Measurements from ENCODE around the gene RSL24D1. TPM values are rescaled to one million over a fixed set of nuclear protein-coding genes. Genes with fewer than 3 reads are reported as not detected.

RSL24D1 gene
- polyA plus RNA-seq, 1 donor: 78.8 TPM

DNA sequence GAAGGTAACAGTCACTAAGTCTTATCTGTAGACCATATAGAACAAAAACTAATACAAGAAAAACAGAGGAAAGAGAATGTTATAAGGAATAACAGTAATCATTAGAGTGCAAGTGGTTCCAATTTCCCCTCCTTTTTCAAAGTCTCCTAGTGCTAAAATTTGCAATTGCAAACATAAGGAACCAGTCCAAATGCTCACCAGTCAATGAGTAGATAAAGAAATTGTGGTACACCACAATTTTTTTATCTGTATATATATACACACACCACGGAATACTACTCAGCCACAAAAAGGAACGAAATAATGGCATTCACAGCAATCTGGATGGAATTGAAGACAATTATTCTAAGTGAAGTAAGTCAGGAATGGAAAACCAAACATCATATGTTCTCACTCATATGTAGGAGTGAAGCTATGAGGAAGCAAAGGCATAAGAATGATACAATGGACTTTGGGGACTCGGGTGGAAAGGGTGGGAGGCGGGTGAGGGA, 38.9 kb upstream of the RSL24D1 start:
- no peak for DNase-seq
- Histone ChIP-seq H3K9me3 (ENCODE audit: control insufficient read depth, low read depth, low read length) (no peaks in the 10 kb centered on the region), H3K27me3 (ENCODE audit: control insufficient read depth, insufficient read depth, low read length) (no peaks in the 10 kb centered on the region), H3K27ac (ENCODE audit: low read length) (no peak overlapping the region), H3K36me3 (ENCODE audit: control insufficient read depth, insufficient read depth, low read length) (no peaks in the 10 kb centered on the region), H3K4me3 (ENCODE audit: low read length) (no peak overlapping the region), H3K4me1 (ENCODE audit: control insufficient read depth, insufficient read depth, low read length) (no peaks in the 10 kb centered on the region)
- no CpG with 5 or more reads among the region's 4 CpGs for WGBS (ENCODE audit: insufficient coverage, low lambda C conversion rate)

DNA sequence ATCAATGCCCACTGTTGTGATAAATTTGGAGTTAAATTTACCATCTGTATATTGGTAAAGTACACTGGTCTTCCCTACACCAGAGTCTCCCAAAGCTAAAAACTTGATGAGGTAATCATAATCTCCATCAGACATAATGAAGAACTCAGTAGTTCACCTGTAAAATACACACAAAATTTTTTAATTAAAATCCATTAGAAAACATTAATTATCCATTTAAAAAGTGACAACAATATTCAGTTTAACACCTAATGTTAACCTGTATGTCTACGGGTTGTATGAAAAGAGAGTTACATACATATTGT, 38.0 kb upstream of the RSL24D1 start:
- Histone ChIP-seq H3K27ac (ENCODE audit: low read length) (no peak overlapping the region), H3K4me1 (ENCODE audit: control insufficient read depth, insufficient read depth, low read length) (no peaks in the 10 kb centered on the region), H3K4me3 (ENCODE audit: low read length) (no peak overlapping the region), H3K27me3 (ENCODE audit: control insufficient read depth, insufficient read depth, low read length) (no peaks in the 10 kb centered on the region), H3K9me3 (ENCODE audit: control insufficient read depth, low read depth, low read length) (no peaks in the 10 kb centered on the region), H3K36me3 (ENCODE audit: control insufficient read depth, insufficient read depth, low read length) (no peaks in the 10 kb centered on the region)
- no peak for DNase-seq
- WGBS (ENCODE audit: insufficient coverage, low lambda C conversion rate): no CpG with 5 or more reads among the region's 1 CpG

DNA sequence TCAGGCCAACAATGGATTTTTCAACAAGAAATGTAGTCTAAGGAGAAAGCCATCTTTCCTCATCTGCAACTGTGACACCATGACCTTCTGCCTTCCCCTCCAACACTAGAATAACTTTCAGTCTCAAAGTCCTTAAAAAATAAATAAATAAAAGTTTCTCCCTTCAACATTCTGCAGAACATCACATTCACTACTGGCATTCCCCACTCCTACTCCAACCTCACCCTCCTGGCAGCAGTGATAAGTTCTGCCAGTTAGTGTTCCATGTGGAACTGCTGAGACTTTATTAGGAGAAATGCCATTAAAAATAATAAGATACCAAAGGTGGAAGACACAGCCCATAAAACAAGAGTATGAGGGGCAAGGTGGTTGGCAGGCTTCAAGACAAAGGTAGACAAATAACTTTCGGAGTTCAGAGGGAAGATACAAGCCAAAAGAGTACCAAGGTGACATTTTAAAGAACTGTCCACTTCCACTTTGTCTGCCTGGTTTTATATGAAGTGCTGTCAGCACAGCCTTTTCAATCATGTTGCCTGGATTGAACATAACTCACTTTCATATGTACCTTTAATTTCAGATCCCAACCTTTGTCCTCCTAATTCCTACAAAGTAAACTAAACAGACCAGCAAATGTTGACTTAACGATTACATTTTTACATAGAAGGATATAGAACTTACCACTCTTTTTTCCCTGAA, 37.5 kb upstream of the RSL24D1 start:
- no peaks in the 10 kb centered on the region for H3K36me3 ChIP-seq (ENCODE audit: control insufficient read depth, insufficient read depth, low read length)
- H3K27me3 ChIP-seq (ENCODE audit: control insufficient read depth, insufficient read depth, low read length): no peaks in the 10 kb centered on the region
- DNase-seq: peak in 1 of 2 donors; percentile 51
- WGBS (ENCODE audit: insufficient coverage, low lambda C conversion rate): 33% methylated on average over 1 of the region's 2 CpGs
- no peaks in the 10 kb centered on the region for H3K4me1 ChIP-seq (ENCODE audit: control insufficient read depth, insufficient read depth, low read length)
- no peak overlapping the region for H3K4me3 ChIP-seq (ENCODE audit: low read length)
- no peak overlapping the region for H3K27ac ChIP-seq (ENCODE audit: low read length)
- H3K9me3 ChIP-seq (ENCODE audit: control insufficient read depth, low read depth, low read length): no peaks in the 10 kb centered on the region

DNA sequence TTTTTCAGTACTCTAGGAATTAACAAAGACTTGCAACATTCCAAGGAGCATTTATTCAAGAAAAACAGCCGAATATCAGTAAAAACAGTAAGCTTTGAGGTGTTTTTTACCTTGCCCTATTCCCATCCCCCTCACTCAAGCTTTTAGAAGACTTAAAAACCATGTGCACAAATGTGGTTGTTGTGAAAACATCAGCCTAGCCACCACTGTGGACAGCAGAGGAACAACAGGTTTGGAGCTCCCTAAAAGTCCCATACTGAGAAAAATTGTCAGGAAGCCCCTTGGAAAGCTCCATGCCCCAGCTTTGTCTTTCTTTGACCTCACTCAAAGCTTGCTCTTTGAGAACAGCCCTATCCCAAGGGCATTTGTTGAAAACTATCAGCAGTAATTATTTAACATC, 34.7 kb upstream of the RSL24D1 start:
- no peak for DNase-seq
- Histone ChIP-seq H3K36me3 (ENCODE audit: control insufficient read depth, insufficient read depth, low read length) (peaks cover 7% of the 10 kb centered on the region), H3K27ac (ENCODE audit: low read length) (no peak overlapping the region), H3K4me1 (ENCODE audit: control insufficient read depth, insufficient read depth, low read length) (no peaks in the 10 kb centered on the region), H3K4me3 (ENCODE audit: low read length) (no peak overlapping the region), H3K9me3 (ENCODE audit: control insufficient read depth, low read depth, low read length) (no peaks in the 10 kb centered on the region), H3K27me3 (ENCODE audit: control insufficient read depth, insufficient read depth, low read length) (no peaks in the 10 kb centered on the region)
- no CpG with 5 or more reads among the region's 1 CpG for WGBS (ENCODE audit: insufficient coverage, low lambda C conversion rate)

DNA sequence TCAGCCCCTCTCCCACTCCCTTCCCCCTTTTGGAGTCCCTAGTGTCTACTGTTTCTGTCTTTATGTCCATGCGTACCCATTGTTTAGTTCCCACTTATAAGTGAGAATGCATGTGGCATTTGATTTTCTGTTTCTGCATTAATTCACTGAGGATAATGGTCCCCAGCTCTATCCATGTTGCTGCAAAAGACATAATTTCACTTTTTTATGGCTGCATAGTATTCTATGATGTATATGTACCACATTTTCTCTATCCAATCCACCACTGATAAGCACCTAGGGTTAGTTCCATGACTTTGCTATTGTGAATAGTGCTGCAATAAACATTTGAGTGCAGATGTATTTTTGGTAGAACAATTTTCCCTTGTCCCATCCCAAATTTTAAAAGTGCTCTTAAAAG, 34.2 kb upstream of the RSL24D1 start:
- DNase-seq: no peak
- WGBS (ENCODE audit: insufficient coverage, low lambda C conversion rate): 100% methylated on average over 1 of the region's 1 CpG
- no peak overlapping the region for H3K27ac ChIP-seq (ENCODE audit: low read length)
- H3K4me1 ChIP-seq (ENCODE audit: control insufficient read depth, insufficient read depth, low read length): no peaks in the 10 kb centered on the region
- H3K36me3 ChIP-seq (ENCODE audit: control insufficient read depth, insufficient read depth, low read length): peaks cover 7% of the 10 kb centered on the region
- no peaks in the 10 kb centered on the region for H3K27me3 ChIP-seq (ENCODE audit: control insufficient read depth, insufficient read depth, low read length)
- H3K9me3 ChIP-seq (ENCODE audit: control insufficient read depth, low read depth, low read length): no peaks in the 10 kb centered on the region
- H3K4me3 ChIP-seq (ENCODE audit: low read length): no peak overlapping the region

DNA sequence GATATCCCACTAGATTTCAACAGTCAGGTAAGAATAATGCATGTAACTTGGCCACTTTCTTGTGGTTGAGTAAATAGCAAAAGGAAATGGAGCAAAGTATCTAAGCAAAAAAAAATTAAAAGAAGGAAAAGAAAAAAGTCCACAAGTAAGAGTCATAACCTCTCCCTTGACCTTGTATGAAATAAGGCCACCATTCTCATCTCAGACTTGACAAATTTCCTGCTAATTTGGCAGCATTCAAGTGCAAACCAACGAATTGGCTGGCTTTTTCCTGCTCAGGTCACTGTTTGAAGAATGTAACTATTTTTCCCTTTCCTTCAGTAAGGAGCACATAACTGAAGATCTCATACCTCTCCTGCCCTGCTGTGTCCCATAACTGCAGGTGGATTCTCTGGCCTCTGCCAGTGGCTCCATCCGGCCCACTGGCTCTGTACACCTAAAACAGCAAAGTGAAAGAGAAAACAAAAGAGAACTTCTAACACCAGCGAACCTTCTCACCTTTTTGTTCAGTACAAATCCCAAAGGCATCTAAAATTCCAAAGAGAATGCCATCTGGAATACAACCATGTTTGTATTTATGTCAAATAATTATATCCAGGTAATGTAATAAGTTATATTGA, 33.4 kb upstream of the RSL24D1 start:
- Histone ChIP-seq H3K4me3 (ENCODE audit: low read length) (no peak overlapping the region), H3K4me1 (ENCODE audit: control insufficient read depth, insufficient read depth, low read length) (peaks cover 3% of the 10 kb centered on the region), H3K9me3 (ENCODE audit: control insufficient read depth, low read depth, low read length) (no peaks in the 10 kb centered on the region), H3K27me3 (ENCODE audit: control insufficient read depth, insufficient read depth, low read length) (no peaks in the 10 kb centered on the region), H3K27ac (ENCODE audit: low read length) (no peak overlapping the region), H3K36me3 (ENCODE audit: control insufficient read depth, insufficient read depth, low read length) (peaks cover 7% of the 10 kb centered on the region)
- WGBS (ENCODE audit: insufficient coverage, low lambda C conversion rate): no CpG with 5 or more reads among the region's 3 CpGs
- no peak for DNase-seq

DNA sequence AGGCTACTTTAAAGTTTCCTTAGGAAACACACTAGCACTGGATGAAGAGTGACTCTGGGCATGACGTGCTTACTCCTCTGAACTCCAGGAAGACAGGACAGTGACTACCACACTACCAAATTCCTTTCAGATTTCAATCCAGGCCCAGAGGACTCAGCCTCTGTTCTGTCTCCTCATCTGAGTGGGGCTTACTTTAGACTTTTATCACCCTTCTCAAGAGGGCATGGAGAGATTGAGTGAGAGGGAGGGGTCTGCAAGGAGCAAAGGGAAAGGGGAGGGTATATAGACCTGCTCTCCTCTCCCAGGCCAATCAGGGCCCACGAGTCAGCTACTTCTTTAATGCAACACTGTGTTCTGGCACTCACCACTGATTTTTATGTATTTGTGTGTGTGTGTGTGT, 29.4 kb upstream of the RSL24D1 start:
- Histone ChIP-seq H3K4me1 (ENCODE audit: control insufficient read depth, insufficient read depth, low read length) (peaks cover 15% of the 10 kb centered on the region), H3K27ac (ENCODE audit: low read length) (no peak overlapping the region), H3K36me3 (ENCODE audit: control insufficient read depth, insufficient read depth, low read length) (peaks cover 7% of the 10 kb centered on the region), H3K9me3 (ENCODE audit: control insufficient read depth, low read depth, low read length) (no peaks in the 10 kb centered on the region), H3K4me3 (ENCODE audit: low read length) (no peak overlapping the region), H3K27me3 (ENCODE audit: control insufficient read depth, insufficient read depth, low read length) (no peaks in the 10 kb centered on the region)
- WGBS (ENCODE audit: insufficient coverage, low lambda C conversion rate): no CpG with 5 or more reads among the region's 2 CpGs
- no peak for DNase-seq

DNA sequence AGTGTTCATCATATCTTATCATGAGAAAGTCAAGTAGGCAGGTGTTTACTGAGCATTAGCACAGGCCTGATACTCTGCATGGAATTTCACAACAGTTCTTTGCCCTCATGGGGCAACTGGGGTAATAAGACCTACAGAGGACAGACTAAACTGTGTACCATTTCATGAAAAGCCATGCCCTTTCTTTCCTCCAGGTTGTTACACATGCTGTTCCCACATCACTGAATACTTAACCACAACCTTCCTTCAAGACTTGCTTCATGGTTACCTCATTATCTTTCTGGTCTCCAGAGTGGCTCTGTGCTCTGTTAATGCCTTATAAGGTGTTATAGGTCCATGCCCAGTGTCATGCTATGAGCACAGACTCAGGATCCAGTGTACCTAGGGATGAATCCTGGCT, 28.2 kb upstream of the RSL24D1 start:
- H3K4me3 ChIP-seq (ENCODE audit: low read length): no peak overlapping the region
- H3K27me3 ChIP-seq (ENCODE audit: control insufficient read depth, insufficient read depth, low read length): no peaks in the 10 kb centered on the region
- peak overlapping the region; percentile 62 for H3K27ac ChIP-seq (ENCODE audit: low read length)
- peak; percentile 81 to 92 for DNase-seq
- peaks cover 7% of the 10 kb centered on the region for H3K36me3 ChIP-seq (ENCODE audit: control insufficient read depth, insufficient read depth, low read length)
- H3K9me3 ChIP-seq (ENCODE audit: control insufficient read depth, low read depth, low read length): no peaks in the 10 kb centered on the region
- peaks cover 20% of the 10 kb centered on the region for H3K4me1 ChIP-seq (ENCODE audit: control insufficient read depth, insufficient read depth, low read length)

DNA sequence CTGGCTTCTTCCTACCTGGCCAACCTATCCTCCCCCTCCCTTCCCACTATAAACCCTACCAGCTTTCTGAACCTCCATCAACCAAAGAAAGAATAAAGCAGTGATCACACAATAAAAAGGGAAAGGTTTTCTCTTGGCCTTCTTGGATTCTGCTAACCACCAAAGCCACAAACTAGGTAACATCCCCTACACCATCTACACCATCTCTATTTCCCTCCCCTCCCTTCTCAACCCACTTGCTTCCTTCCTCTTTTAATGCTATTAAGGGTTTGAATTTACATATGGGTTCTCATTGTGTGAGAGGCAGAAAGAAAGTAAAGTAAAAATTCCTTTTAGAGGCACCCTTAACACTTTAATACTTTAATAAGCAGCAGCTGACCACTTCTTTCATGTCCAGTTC, 25.8 kb upstream of the RSL24D1 start:
- Histone ChIP-seq H3K4me3 (ENCODE audit: low read length) (no peak overlapping the region), H3K27me3 (ENCODE audit: control insufficient read depth, insufficient read depth, low read length) (no peaks in the 10 kb centered on the region), H3K27ac (ENCODE audit: low read length) (no peak overlapping the region), H3K9me3 (ENCODE audit: control insufficient read depth, low read depth, low read length) (no peaks in the 10 kb centered on the region), H3K36me3 (ENCODE audit: control insufficient read depth, insufficient read depth, low read length) (no peaks in the 10 kb centered on the region), H3K4me1 (ENCODE audit: control insufficient read depth, insufficient read depth, low read length) (peaks cover 20% of the 10 kb centered on the region)
- no peak for DNase-seq

DNA sequence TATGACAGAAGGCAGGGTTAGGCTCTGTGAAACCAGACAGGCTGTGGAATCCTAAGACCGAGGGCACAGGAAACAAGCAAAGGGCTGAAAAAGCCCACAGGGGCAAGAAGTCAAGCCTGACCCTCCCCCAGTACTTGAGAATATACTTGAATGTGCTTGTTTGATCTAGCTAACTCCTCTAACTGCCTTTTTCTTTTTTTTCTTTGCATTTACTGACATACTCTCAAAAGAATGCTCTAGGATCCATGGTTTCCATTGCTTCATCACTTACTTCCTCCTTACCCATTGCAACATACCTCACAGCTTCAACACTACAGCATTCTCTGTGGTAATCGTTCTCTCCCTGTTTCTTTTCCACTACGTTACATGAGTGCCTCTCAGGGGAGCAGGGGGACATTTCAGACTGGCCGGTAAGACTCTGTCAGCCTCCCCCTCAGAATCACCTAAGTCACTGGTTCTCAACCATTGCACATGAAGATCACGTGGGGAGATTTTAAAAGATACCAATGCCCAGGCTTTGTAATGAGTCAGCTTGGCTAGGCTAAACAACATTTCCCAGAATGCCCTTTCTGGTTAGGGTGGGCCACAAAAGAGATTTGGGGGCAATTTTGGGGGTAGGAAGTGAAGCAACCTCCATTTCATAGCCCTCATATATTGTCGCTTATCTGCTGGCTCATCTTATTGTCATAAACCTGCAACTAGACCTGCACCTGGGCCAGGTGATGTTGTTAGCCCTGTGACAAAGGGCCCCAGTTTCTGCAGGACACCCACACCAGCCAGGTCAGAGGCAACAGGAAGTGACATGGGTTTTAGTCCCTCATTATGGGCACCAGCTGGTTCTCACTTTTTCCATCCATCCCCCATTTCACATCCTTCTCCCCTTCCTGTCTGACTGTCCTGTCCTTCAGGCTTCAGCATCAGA, 24.6 kb upstream of the RSL24D1 start:
- Histone ChIP-seq H3K4me3 (ENCODE audit: low read length) (no peak overlapping the region), H3K27me3 (ENCODE audit: control insufficient read depth, insufficient read depth, low read length) (no peaks in the 10 kb centered on the region), H3K27ac (ENCODE audit: low read length) (peak overlapping the region; percentile 86), H3K4me1 (ENCODE audit: control insufficient read depth, insufficient read depth, low read length) (peaks cover 20% of the 10 kb centered on the region), H3K36me3 (ENCODE audit: control insufficient read depth, insufficient read depth, low read length) (no peaks in the 10 kb centered on the region), H3K9me3 (ENCODE audit: control insufficient read depth, low read depth, low read length) (no peaks in the 10 kb centered on the region)
- peak; percentile 76 to 85 for DNase-seq
- 40% methylated on average over 1 of the region's 6 CpGs for WGBS (ENCODE audit: insufficient coverage, low lambda C conversion rate)

All from large intestine (tissue), 3 donors.